Ovary (tissue), 3 donors: ENCODE data around the gene EGLN2.
"Not testable (repeated sequence)": the region's sequence is repeated elsewhere in the genome, so short reads cannot be mapped to it uniquely, and the experiment has no call there.

Experiments
- CTCF ChIP-seq, 3 donors: fragments of 450-650 bp in 2 of 3; fragments of 200-600 bp in 1 of 3; IDR thresholded peaks; one replicate each; pipeline versions ENCODE4 v1.5.1 to v1.8.0; 2016 to 2022; ENCODE audit warnings: antibody characterized with exemption in 3 of 3, mild to moderate bottlenecking in 1 of 3
- EP300 ChIP-seq: sonication (generic); formaldehyde crosslinking; IDR thresholded peaks from one replicate; pipeline ENCODE4 v1.6.1; 2017; ENCODE audit warnings: antibody characterized with exemption
- POLR2A ChIP-seq: fragments of 450-650 bp; IDR thresholded peaks from one replicate; pipeline ENCODE4 v1.6.1; 2017; ENCODE audit warnings: antibody characterized with exemption, mild to moderate bottlenecking, moderate library complexity
- donor health status: DM: no; HTN: no; CAD: no.

- TF ChIP-seq CTCF (IDR thresholded peaks at IDR 0.05); EP300; POLR2A: not testable (repeated sequence)
Measured at GRCh38 chr19:40771101-40771862, 27.7 kb upstream of the EGLN2 start.
